HepG2 (cell line): ENCODE data around the gene BMI1. TPM values are rescaled to one million over a fixed set of nuclear protein-coding genes. Genes with fewer than 3 reads are reported as not detected.

Experiments used
- ASH2L ChIP-seq: fragments of 300-600, 200-600 bp; sonication (generic); IDR thresholded peaks from 2 replicates; pipeline ENCODE4 v1.7.0; 2017; ENCODE audit warnings: low read depth, mild to moderate bottlenecking, moderate library complexity, mixed read lengths, low read length; ENCODE audit not compliant: insufficient read length
- MAFF ChIP-seq: IDR thresholded peaks from 2 replicates; pipeline ENCODE4 v1.6.1; 2011; ENCODE audit warnings: low read depth, low read length, improper control_type of control experiment
- MLLT10 ChIP-seq: sonication (generic); formaldehyde crosslinking; IDR thresholded peaks from 2 replicates; pipeline ENCODE4 v1.4.0; 2020; ENCODE audit warnings: missing genetic modification reagents
- ZBTB10 ChIP-seq: sonication (generic); formaldehyde crosslinking; IDR thresholded peaks from 2 replicates; pipeline ENCODE4 v1.4.0; 2020; ENCODE audit warnings: missing genetic modification reagents, borderline replicate concordance
- ZBTB25 ChIP-seq: IDR thresholded peaks from 2 replicates; pipeline ENCODE4 v1.6.1; 2018; ENCODE audit warnings: missing genetic modification reagents
- ZBTB38 ChIP-seq: sonication (generic); formaldehyde crosslinking; IDR thresholded peaks from 2 replicates; pipeline ENCODE4 v1.5.1; 2020; ENCODE audit warnings: mild to moderate bottlenecking, missing genetic modification reagents
- ZFP82 ChIP-seq: sonication (generic); formaldehyde crosslinking; IDR thresholded peaks from 2 replicates; pipeline ENCODE4 v1.5.1; 2020; ENCODE audit warnings: mild to moderate bottlenecking, missing genetic modification reagents, borderline replicate concordance
- ZNF567 ChIP-seq: sonication (generic); formaldehyde crosslinking; IDR thresholded peaks from 2 replicates; pipeline ENCODE4 v1.8.1; 2023; ENCODE audit warnings: mild to moderate bottlenecking, missing genetic modification reagents, borderline replicate concordance
- ZNF644 ChIP-seq: IDR thresholded peaks from 2 replicates; pipeline ENCODE4 v1.6.1; 2016; ENCODE audit warnings: low read depth
- ZNF674 ChIP-seq: sonication (generic); formaldehyde crosslinking; IDR thresholded peaks from 2 replicates; pipeline ENCODE4 v1.5.0; 2020; ENCODE audit warnings: low read depth, mild to moderate bottlenecking, missing genetic modification reagents
- ZNF780A ChIP-seq: sonication (generic); formaldehyde crosslinking; IDR thresholded peaks from 2 replicates; pipeline ENCODE4 v1.8.0; 2022; ENCODE audit warnings: mild to moderate bottlenecking, missing genetic modification reagents, moderate library complexity
- polyA plus RNA-seq, 8 experiments: library from polyadenylated mRNA; depleted of rRNA in 3 of 8; stranded (reverse) in 7 of 8; unstranded in 1 of 8; fragments of >200 nt; fragmentation: Illumina TruSeq in 4 of 8; extraction: Trizol in 4 of 8; gene quantifications; 2 replicates each; pipeline versions ENCODE4 v1.2.1 to v1.2.3, GENCODE V29; 2011 to 2016; ENCODE audit warnings: low read depth in 4 of 8, missing spikeins in 1 of 8, mixed read lengths in 1 of 8; ENCODE audit not compliant: insufficient read depth in 1 of 8
- total RNA-seq, 5 experiments: library from RNA; depleted of rRNA; stranded (reverse); fragments of >200 nt; fragmentation: Illumina TruSeq; extraction: Trizol; gene quantifications; 2 replicates each; pipeline ENCODE4 v1.2.3, GENCODE V29; 2016; ENCODE audit warnings: low read depth in 1 of 5

BMI1 gene
- total and polyA plus RNA-seq, 2 of the 13 experiments (the other 11 are each of a cell fraction or from before 2014, with no cell fraction given), result 30.5 to 44.0 TPM

- TF ChIP-seq ZNF674 (no peak), ZFP82 (CRISPR knock-in tag) (no peak), ZNF644 (CRISPR knock-in tag) (no peak), ASH2L (peak; percentile 39), ZBTB25 (CRISPR knock-in tag) (no peak), ZNF780A (no peak), MAFF (no peak), ZBTB38 (CRISPR knock-in tag) (0 out of 2 replicates have a peak, but pooled peaks have one; percentile 53), ZBTB10 (CRISPR knock-in tag) (no peak), MLLT10 (CRISPR knock-in tag) (no peak), ZNF567 (CRISPR knock-in tag) (no peak)
Observed at GRCh38 chr10:22319980-22320558, 830 bp upstream of the BMI1 start (continued).
